ENCODE results near the gene RAC2.

Gene RAC2

GRCh38 chr22:37210041-37210803 is 33.8 kb downstream of the RAC2 start:
- Histone ChIP-seq H3F3A (ENCODE audit: insufficient read depth, low read length) (peaks cover 2% of the 10 kb centered on the region; the same call in 1 of the 2 replicates), H3K79me2 (ENCODE audit: low read length) (no peaks in the 10 kb centered on the region), H3K27me3 (replicated peaks; ENCODE audit: insufficient read depth, low read length) (no peaks in the 10 kb centered on the region), H3K4me2 (ENCODE audit: low read depth, low read length) (no peak overlapping the region), H3K4me1 (ENCODE audit: low read length) (peaks cover 10% of the 10 kb centered on the region), H3K9me2 (replicated peaks; ENCODE audit: insufficient read depth, low read length) (no peaks in the 10 kb centered on the region), H3K36me3 (replicated peaks; ENCODE audit: insufficient read depth, low read length) (no peaks in the 10 kb centered on the region), H2AFZ (ENCODE audit: low read length) (no peak overlapping the region), H3K9ac (ENCODE audit: low read length) (no peak overlapping the region), H4K20me1 (ENCODE audit: insufficient read depth, low read length) (no peaks in the 10 kb centered on the region), H3K9me3 (replicated peaks; ENCODE audit: insufficient read depth, low read length) (no peaks in the 10 kb centered on the region), H3K27ac (ENCODE audit: low read length) (no peak overlapping the region), H3K4me3 (ENCODE audit: low read length) (no peak overlapping the region)
- TF ChIP-seq EZH2 (optimal IDR thresholded peaks at IDR 0.05; ENCODE audit: low read depth, low read length) (no peak), EZH2phosphoT487 (IDR thresholded peaks at IDR 0.05; ENCODE audit: low read length) (no peak), CTCF (IDR thresholded peaks at IDR 0.05; ENCODE audit: low read length) (no peak)
- no peak for DNase-seq

DNA sequence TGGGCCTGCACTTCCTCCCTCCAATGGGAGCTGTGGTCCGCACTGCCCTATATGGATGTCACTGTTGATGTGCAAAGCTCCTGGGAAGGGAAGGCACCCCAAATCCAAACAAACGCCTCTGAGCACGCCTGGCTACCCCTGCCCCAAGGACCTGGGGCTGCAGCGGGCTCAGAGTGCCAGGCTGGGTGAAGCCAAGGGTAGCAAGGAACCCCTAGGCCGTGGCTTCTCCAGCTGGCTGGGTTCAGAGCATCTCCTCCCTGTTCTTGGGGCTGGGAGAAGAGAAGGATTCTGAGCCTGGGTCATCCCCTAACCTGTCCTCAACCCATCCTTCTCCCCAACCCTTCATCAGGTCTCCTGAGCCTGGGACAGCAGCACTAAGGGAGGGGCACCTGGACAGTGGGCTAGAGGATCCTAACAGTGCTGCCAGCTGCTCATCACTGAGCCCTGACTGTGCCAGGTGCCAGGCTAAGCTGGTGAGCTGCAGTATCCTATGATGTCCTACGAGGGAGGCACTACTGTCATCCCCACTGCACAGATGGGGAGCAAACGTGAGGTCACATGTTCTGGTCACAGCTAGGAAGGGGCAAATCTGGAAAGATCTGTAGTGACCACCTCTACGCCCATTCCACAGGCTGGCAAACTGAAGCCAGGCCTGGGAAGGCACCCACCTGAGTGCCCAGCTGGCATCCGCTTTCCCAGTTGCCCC is 34.8 kb downstream of the RAC2 start:
- no peak overlapping the region for H3K9ac ChIP-seq (ENCODE audit: low read length)
- H3K4me3 ChIP-seq (ENCODE audit: low read length): no peak overlapping the region
- H3K27ac ChIP-seq (ENCODE audit: low read length): no peak overlapping the region
- no peaks in the 10 kb centered on the region for H3K36me3 ChIP-seq (replicated peaks; ENCODE audit: insufficient read depth, low read length)
- H3K79me2 ChIP-seq (ENCODE audit: low read length): no peaks in the 10 kb centered on the region
- no peak overlapping the region for H3K4me2 ChIP-seq (ENCODE audit: low read depth, low read length)
- H3K4me1 ChIP-seq (ENCODE audit: low read length): peaks cover under 1% of the 10 kb centered on the region; the same call in 1 of the 2 replicates
- no peaks in the 10 kb centered on the region for H3K9me3 ChIP-seq (replicated peaks; ENCODE audit: insufficient read depth, low read length)
- no peak overlapping the region for H2AFZ ChIP-seq (ENCODE audit: low read length)
- H3K27me3 ChIP-seq (replicated peaks; ENCODE audit: insufficient read depth, low read length): no peaks in the 10 kb centered on the region
- DNase-seq: no peak
- no peaks in the 10 kb centered on the region for H3K9me2 ChIP-seq (replicated peaks; ENCODE audit: insufficient read depth, low read length)
- H3F3A ChIP-seq (ENCODE audit: insufficient read depth, low read length): no peaks in the 10 kb centered on the region
- TF ChIP-seq EZH2 (optimal IDR thresholded peaks at IDR 0.05; ENCODE audit: low read depth, low read length) (no peak), EZH2phosphoT487 (IDR thresholded peaks at IDR 0.05; ENCODE audit: low read length) (no peak), CTCF (IDR thresholded peaks at IDR 0.05; ENCODE audit: low read length) (no peak)
- no peaks in the 10 kb centered on the region for H4K20me1 ChIP-seq (ENCODE audit: insufficient read depth, low read length)

- H3K9me2 ChIP-seq (replicated peaks; ENCODE audit: insufficient read depth, low read length): no peaks in the 10 kb centered on the region
- H3K36me3 ChIP-seq (replicated peaks; ENCODE audit: insufficient read depth, low read length): no peaks in the 10 kb centered on the region
- no peak overlapping the region for H2AFZ ChIP-seq (ENCODE audit: low read length)
- DNase-seq: no peak
- H4K20me1 ChIP-seq (ENCODE audit: insufficient read depth, low read length): no peaks in the 10 kb centered on the region
- no peaks in the 10 kb centered on the region for H3K9me3 ChIP-seq (replicated peaks; ENCODE audit: insufficient read depth, low read length)
- no peak overlapping the region for H3K27ac ChIP-seq (ENCODE audit: low read length)
- no peaks in the 10 kb centered on the region for H3K4me1 ChIP-seq (ENCODE audit: low read length)
- H3F3A ChIP-seq (ENCODE audit: insufficient read depth, low read length): no peaks in the 10 kb centered on the region
- H3K79me2 ChIP-seq (ENCODE audit: low read length): no peaks in the 10 kb centered on the region
- H3K4me3 ChIP-seq (ENCODE audit: low read length): no peak overlapping the region
- H3K27me3 ChIP-seq (replicated peaks; ENCODE audit: insufficient read depth, low read length): no peaks in the 10 kb centered on the region
- no peak overlapping the region for H3K9ac ChIP-seq (ENCODE audit: low read length)
- no peak for TF ChIP-seq EZH2phosphoT487 (IDR thresholded peaks at IDR 0.05; ENCODE audit: low read length)
- no peak for TF ChIP-seq EZH2 (optimal IDR thresholded peaks at IDR 0.05; ENCODE audit: low read depth, low read length)
- no peak for TF ChIP-seq CTCF (IDR thresholded peaks at IDR 0.05; ENCODE audit: low read length)
- no peak overlapping the region for H3K4me2 ChIP-seq (ENCODE audit: low read depth, low read length)
Measured at GRCh38 chr22:37208401-37209139, 35.5 kb downstream of the RAC2 start.

Data from MM.1S (cell line).